Activated B cell treated with CpG ODN at 0.5 μM for 24 hours (primary cell): ENCODE measurements around the gene YY2. TPM values are rescaled to one million over a fixed set of nuclear protein-coding genes. Genes with fewer than 3 reads are reported as not detected.

Experiments
- ATAC-seq: fragments of 200-7000 bp; cut with Tn5 transposase; one replicate; pipeline ENCODE4 v1.10.0; 2021; ENCODE audit warnings: low read depth, mild to moderate bottlenecking, moderate library complexity
- CTCF ChIA-PET: fragments of 350-600 bp; sonication (Branson Sonifier 250); formaldehyde crosslinking; loops from one replicate; lab custom pipeline; 2021; ENCODE audit warnings: antibody characterized with exemption; lab: Charles Lee
- POLR2A ChIA-PET: fragments of 350-600 bp; sonication (Branson Sonifier 250); formaldehyde crosslinking; loops from one replicate; lab custom pipeline; 2021; ENCODE audit warnings: antibody characterized with exemption; lab: Charles Lee
- DNase-seq: peaks from one replicate; pipeline ENCODE4 v3.0.0; 2022
- H3K27ac Mint-ChIP-seq: one replicate; pipeline ENCODE4 v1.8.0; 2020; ENCODE audit warnings: mixed read lengths
- H3K27me3 Mint-ChIP-seq: one replicate; pipeline ENCODE4 v1.8.0; 2021; ENCODE audit warnings: mixed read lengths
- H3K36me3 Mint-ChIP-seq: one replicate; pipeline ENCODE4 v1.8.0; 2021; ENCODE audit warnings: low read depth, mixed read lengths
- H3K4me1 Mint-ChIP-seq: one replicate; pipeline ENCODE4 v1.8.0; 2021; ENCODE audit warnings: mixed read lengths
- H3K4me3 Mint-ChIP-seq: one replicate; pipeline ENCODE4 v1.8.0; 2020; ENCODE audit warnings: mild to moderate bottlenecking, mixed read lengths
- H3K9me3 Mint-ChIP-seq: one replicate; pipeline ENCODE4 v1.8.0; 2020; ENCODE audit warnings: mixed read lengths
- CTCF ChIP-seq: fragments of 200-600 bp; IDR thresholded peaks from one replicate; pipeline ENCODE4 v1.8.0; 2022; ENCODE audit warnings: antibody characterized with exemption, mild to moderate bottlenecking
- intact Hi-C: fragments of 100-400 bp; cut with micrococcal nuclease; formaldehyde crosslinking; loops from one replicate; pipeline ENCODE4 v1.15.1; 2024
- total RNA-seq: library from RNA; stranded (reverse); gene quantifications from 2 replicates; pipeline ENCODE4 v1.2.3, GENCODE V29; 2022

The YY2 gene
- total RNA-seq, 1 donor from 2014 or later, result 2.3 TPM

GRCh38 chrX:21885568-21885967 lies 29.8 kb downstream of the YY2 start:
- DNase-seq (no peak), ATAC-seq (no peak)
- Mint-ChIP-seq H3K9me3 (no peaks in the 10 kb centered on the region), H3K4me1 (no peaks in the 10 kb centered on the region), H3K27me3 (no peaks in the 10 kb centered on the region), H3K36me3 (peaks cover 13% of the 10 kb centered on the region), H3K4me3 (no peak overlapping the region), H3K27ac (no peak overlapping the region)
- no peak for TF ChIP-seq CTCF
- intact Hi-C loops, result no loop called here
- ChIA-PET POLR2A (no interaction called here), CTCF (no interaction called here)

- intact Hi-C loops, result no loop called here
- ChIA-PET CTCF (no interaction called here), POLR2A (no interaction called here)
- H3K27ac Mint-ChIP-seq, result no peak overlapping the region
- no peaks in the 10 kb centered on the region for H3K9me3 Mint-ChIP-seq
- no peak for ATAC-seq
- DNase-seq, result no peak
- H3K4me1 Mint-ChIP-seq, result no peaks in the 10 kb centered on the region
- no peak overlapping the region for H3K4me3 Mint-ChIP-seq
- H3K36me3 Mint-ChIP-seq, result peaks cover 2% of the 10 kb centered on the region
- no peaks in the 10 kb centered on the region for H3K27me3 Mint-ChIP-seq
- no peak for TF ChIP-seq CTCF
Observed at GRCh38 chrX:21905313-21905712, 49.5 kb downstream of the YY2 start.

- Mint-ChIP-seq H3K4me1 (no peaks in the 10 kb centered on the region), H3K27me3 (no peaks in the 10 kb centered on the region), H3K9me3 (no peaks in the 10 kb centered on the region), H3K27ac (no peak overlapping the region), H3K4me3 (no peak overlapping the region), H3K36me3 (peaks cover 2% of the 10 kb centered on the region)
- no peak for TF ChIP-seq CTCF
- DNase-seq (no peak), ATAC-seq (no peak)
- ChIA-PET CTCF (no interaction called here), POLR2A (no interaction called here)
- intact Hi-C loops, result no loop called here
Observed at GRCh38 chrX:21905953-21906352, 50.2 kb downstream of the YY2 start.

- TF ChIP-seq CTCF, result no peak
- H3K36me3 Mint-ChIP-seq, result peaks cover 2% of the 10 kb centered on the region
- H3K9me3 Mint-ChIP-seq, result no peaks in the 10 kb centered on the region
- no peak overlapping the region for H3K27ac Mint-ChIP-seq
- ChIA-PET POLR2A (no interaction called here), CTCF (no interaction called here)
- H3K27me3 Mint-ChIP-seq, result no peaks in the 10 kb centered on the region
- no peak for ATAC-seq
- no peak overlapping the region for H3K4me3 Mint-ChIP-seq
- intact Hi-C loops, result no loop called here
- no peaks in the 10 kb centered on the region for H3K4me1 Mint-ChIP-seq
- DNase-seq, result no peak
Observed at GRCh38 chrX:21907260-21907659, 51.5 kb downstream of the YY2 start.

Other genes starting within 250 kb of the YY2 start
- 0.58 and 0.76 TPM in 2 replicates for gene KLHL34, start 197.7 kb upstream of the YY2 start, total RNA-seq
- not detected in 2 replicates for gene SMPX, start 97.9 kb upstream of the YY2 start, total RNA-seq
- gene MBTPS2, start 16.4 kb upstream of the YY2 start, total RNA-seq, result 7.9 and 9.0 TPM in 2 replicates
- 66.3 and 69.7 TPM in 2 replicates for gene SMS, start 84.7 kb downstream of the YY2 start, total RNA-seq
- 0.27 and 0.49 TPM in 2 replicates for gene PHEX, start 176.3 kb downstream of the YY2 start, total RNA-seq